ENCODE measurements around the gene ATP11B.

- no peak for TF ChIP-seq POLR2AphosphoS5 (IDR thresholded peaks at IDR 0.05)
- TF ChIP-seq CTCF (IDR thresholded peaks at IDR 0.05) = no peak
Observed at GRCh38 chr3:182935803-182936202, 142.5 kb downstream of the ATP11B start.

Measured in transverse colon (tissue), 4 donors.